Measurements from ENCODE around the gene RPTOR.

The RPTOR gene

DNA sequence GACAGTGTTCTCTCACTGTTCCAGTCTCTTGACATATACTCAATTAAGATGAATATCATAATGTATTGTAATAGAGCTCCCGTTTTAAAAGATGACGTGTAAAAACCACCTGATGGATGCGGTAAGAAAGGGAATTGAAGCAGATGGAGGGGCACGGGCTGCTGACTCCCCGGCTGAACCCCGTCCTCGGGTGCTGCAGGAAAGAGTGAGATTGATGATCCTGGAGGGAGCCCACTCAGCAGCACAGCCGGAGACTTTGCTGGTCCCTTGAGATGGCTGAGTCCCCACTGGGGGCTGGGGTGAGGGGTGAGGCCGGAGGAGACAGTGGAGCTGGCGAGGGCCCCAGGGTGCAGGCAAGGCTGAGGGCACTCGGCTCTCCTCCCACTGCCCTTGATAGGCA, 217.4 kb downstream of the RPTOR start:
- TF ChIP-seq CREB5 (CRISPR knock-in tag; IDR thresholded peaks at IDR 0.05; ENCODE audit: low read depth) (no peak), ESRRG (CRISPR knock-in tag; IDR thresholded peaks at IDR 0.05) (no peak), ZFP30 (CRISPR knock-in tag; IDR thresholded peaks at IDR 0.05) (no peak), RARB (CRISPR knock-in tag; IDR thresholded peaks at IDR 0.05) (no peak), CSRNP3 (CRISPR knock-in tag; IDR thresholded peaks at IDR 0.05) (no peak), ZC3H10 (CRISPR knock-in tag; IDR thresholded peaks at IDR 0.05) (no peak), GLIS3 (CRISPR knock-in tag; IDR thresholded peaks at IDR 0.05) (no peak), ZNF8 (CRISPR knock-in tag; IDR thresholded peaks at IDR 0.05) (no peak), ZNF70 (CRISPR knock-in tag; IDR thresholded peaks at IDR 0.05) (no peak), ISL1 (CRISPR knock-in tag; IDR thresholded peaks at IDR 0.05) (no peak), SNAI2 (CRISPR knock-in tag; IDR thresholded peaks at IDR 0.05) (no peak), ARNTL (CRISPR knock-in tag; IDR thresholded peaks at IDR 0.05; ENCODE audit: borderline replicate concordance, low read depth) (no peak), CSDC2 (CRISPR knock-in tag; IDR thresholded peaks at IDR 0.05) (no peak), PATZ1 (CRISPR knock-in tag; IDR thresholded peaks at IDR 0.05; ENCODE audit: borderline replicate concordance) (no peak; the same call in 1 of the 2 replicates), ZNF565 (CRISPR knock-in tag; conservative IDR thresholded peaks at IDR 0.05; ENCODE audit: low read depth) (no peak), TOX (CRISPR knock-in tag; IDR thresholded peaks at IDR 0.05; ENCODE audit: borderline replicate concordance) (no peak), ZFP3 (CRISPR knock-in tag; IDR thresholded peaks at IDR 0.05) (no peak)
- TF ChIP-seq, protein P1, sequence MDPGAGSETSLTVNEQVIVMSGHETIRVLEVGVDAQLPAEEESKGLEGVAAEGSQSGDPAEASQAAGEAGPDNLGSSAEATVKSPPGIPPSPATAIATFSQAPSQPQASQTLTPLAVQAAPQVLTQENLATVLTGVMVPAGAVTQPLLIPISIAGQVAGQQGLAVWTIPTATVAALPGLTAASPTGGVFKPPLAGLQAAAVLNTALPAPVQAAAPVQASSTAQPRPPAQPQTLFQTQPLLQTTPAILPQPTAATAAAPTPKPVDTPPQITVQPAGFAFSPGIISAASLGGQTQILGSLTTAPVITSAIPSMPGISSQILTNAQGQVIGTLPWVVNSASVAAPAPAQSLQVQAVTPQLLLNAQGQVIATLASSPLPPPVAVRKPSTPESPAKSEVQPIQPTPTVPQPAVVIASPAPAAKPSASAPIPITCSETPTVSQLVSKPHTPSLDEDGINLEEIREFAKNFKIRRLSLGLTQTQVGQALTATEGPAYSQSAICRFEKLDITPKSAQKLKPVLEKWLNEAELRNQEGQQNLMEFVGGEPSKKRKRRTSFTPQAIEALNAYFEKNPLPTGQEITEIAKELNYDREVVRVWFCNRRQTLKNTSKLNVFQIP (CRISPR knock-in tag; IDR thresholded peaks at IDR 0.05; ENCODE audit: borderline replicate concordance, low read depth), result no peak
- ATAC-seq, result peak; percentile 25

- ATAC-seq, result no peak
- no peak for TF ChIP-seq ESRRG (CRISPR knock-in tag; IDR thresholded peaks at IDR 0.05)
- TF ChIP-seq, protein P1 (CRISPR knock-in tag; IDR thresholded peaks at IDR 0.05; ENCODE audit: borderline replicate concordance, low read depth), result no peak
- TF ChIP-seq PATZ1 (CRISPR knock-in tag; IDR thresholded peaks at IDR 0.05; ENCODE audit: borderline replicate concordance), result no peak
- TF ChIP-seq CSDC2 (CRISPR knock-in tag; IDR thresholded peaks at IDR 0.05), result no peak
- no peak for TF ChIP-seq SNAI2 (CRISPR knock-in tag; IDR thresholded peaks at IDR 0.05)
- no peak for TF ChIP-seq TOX (CRISPR knock-in tag; IDR thresholded peaks at IDR 0.05; ENCODE audit: borderline replicate concordance)
- no peak for TF ChIP-seq TCF4 (CRISPR knock-in tag; IDR thresholded peaks at IDR 0.05; ENCODE audit: borderline replicate concordance)
- no peak for TF ChIP-seq ARNTL (CRISPR knock-in tag; IDR thresholded peaks at IDR 0.05; ENCODE audit: borderline replicate concordance, low read depth)
- TF ChIP-seq ZFP3 (CRISPR knock-in tag; IDR thresholded peaks at IDR 0.05), result no peak
- TF ChIP-seq CREB5 (CRISPR knock-in tag; IDR thresholded peaks at IDR 0.05; ENCODE audit: low read depth), result no peak
- TF ChIP-seq ZC3H10 (CRISPR knock-in tag; IDR thresholded peaks at IDR 0.05), result no peak
- no peak for TF ChIP-seq ISL1 (CRISPR knock-in tag; IDR thresholded peaks at IDR 0.05)
- no peak for TF ChIP-seq BACH2 (CRISPR knock-in tag; IDR thresholded peaks at IDR 0.05; ENCODE audit: borderline replicate concordance)
- TF ChIP-seq PPARA (CRISPR knock-in tag; IDR thresholded peaks at IDR 0.05; ENCODE audit: borderline replicate concordance), result no peak
- no peak for TF ChIP-seq GLIS3 (CRISPR knock-in tag; IDR thresholded peaks at IDR 0.05)
- TF ChIP-seq, protein P2, sequence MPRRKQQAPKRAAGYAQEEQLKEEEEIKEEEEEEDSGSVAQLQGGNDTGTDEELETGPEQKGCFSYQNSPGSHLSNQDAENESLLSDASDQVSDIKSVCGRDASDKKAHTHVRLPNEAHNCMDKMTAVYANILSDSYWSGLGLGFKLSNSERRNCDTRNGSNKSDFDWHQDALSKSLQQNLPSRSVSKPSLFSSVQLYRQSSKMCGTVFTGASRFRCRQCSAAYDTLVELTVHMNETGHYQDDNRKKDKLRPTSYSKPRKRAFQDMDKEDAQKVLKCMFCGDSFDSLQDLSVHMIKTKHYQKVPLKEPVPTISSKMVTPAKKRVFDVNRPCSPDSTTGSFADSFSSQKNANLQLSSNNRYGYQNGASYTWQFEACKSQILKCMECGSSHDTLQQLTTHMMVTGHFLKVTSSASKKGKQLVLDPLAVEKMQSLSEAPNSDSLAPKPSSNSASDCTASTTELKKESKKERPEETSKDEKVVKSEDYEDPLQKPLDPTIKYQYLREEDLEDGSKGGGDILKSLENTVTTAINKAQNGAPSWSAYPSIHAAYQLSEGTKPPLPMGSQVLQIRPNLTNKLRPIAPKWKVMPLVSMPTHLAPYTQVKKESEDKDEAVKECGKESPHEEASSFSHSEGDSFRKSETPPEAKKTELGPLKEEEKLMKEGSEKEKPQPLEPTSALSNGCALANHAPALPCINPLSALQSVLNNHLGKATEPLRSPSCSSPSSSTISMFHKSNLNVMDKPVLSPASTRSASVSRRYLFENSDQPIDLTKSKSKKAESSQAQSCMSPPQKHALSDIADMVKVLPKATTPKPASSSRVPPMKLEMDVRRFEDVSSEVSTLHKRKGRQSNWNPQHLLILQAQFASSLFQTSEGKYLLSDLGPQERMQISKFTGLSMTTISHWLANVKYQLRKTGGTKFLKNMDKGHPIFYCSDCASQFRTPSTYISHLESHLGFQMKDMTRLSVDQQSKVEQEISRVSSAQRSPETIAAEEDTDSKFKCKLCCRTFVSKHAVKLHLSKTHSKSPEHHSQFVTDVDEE (CRISPR knock-in tag; IDR thresholded peaks at IDR 0.05), result no peak
- no peak for TF ChIP-seq CSRNP3 (CRISPR knock-in tag; IDR thresholded peaks at IDR 0.05)
Observed at GRCh38 chr17:80763293-80763867, 218.7 kb downstream of the RPTOR start.

All from SK-N-SH treated with all-trans-retinoic acid at 6 μM for 48 hours (cell line).